ENCODE measurements around the gene LGALSL.

LGALSL gene

DNA sequence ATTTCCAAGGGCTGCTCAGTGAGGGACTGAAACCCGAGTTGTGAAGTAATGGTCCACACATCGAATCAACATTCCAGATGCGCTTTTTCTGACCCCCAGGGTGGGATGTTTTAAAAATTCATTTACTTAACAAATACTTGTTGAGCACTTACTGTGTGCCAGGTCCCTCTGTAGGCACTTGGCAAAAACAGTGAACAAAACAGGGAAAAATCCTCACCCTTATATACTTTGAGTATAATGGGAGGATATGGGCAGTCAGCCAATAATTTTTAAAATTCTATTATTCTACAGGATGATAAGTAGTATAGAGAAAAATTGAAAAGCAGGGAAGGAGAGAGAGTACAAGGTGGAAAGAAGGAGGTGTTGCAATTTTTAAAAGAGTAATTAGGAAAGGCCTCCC, 38.9 kb downstream of the LGALSL start:
- TF ChIP-seq CTCF (conservative IDR thresholded peaks at IDR 0.05; ENCODE audit: low read depth, low read length) = no peak
- H3K4me3 ChIP-seq (ENCODE audit: low read length) = no peak overlapping the region
- no peak for DNase-seq (ENCODE audit: low read depth)

DNA sequence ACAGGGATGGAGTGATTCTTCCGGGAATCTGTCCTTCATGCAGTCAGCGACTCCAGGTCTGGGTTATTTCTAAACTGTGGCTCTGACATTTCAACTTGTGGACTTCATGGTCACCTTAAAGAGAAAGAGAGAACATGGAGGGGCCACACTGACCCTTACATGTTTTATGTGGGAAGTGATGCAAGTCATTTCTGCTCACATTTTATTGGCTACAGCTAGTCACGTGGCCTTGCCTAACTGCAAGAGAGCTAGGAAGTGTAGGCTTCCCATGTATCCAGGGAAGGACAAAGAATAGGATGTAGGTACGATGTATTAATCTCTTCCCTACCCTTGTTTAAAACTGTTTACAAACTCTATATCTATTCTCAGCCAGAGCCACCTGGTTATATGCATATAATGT, 39.8 kb downstream of the LGALSL start:
- TF ChIP-seq CTCF (conservative IDR thresholded peaks at IDR 0.05; ENCODE audit: low read depth, low read length) = no peak
- DNase-seq (ENCODE audit: low read depth) = no peak
- no peak overlapping the region for H3K4me3 ChIP-seq (ENCODE audit: low read length)

GRCh38 chr2:64498438-64498837, 44.5 kb downstream of the LGALSL start:
- no peak overlapping the region for H3K4me3 ChIP-seq (ENCODE audit: low read length)
- DNase-seq (ENCODE audit: low read depth) = no peak
- TF ChIP-seq CTCF (conservative IDR thresholded peaks at IDR 0.05; ENCODE audit: low read depth, low read length) = no peak

- H3K4me3 ChIP-seq (ENCODE audit: low read length) = no peak overlapping the region
- DNase-seq (ENCODE audit: low read depth) = no peak
- no peak for TF ChIP-seq CTCF (conservative IDR thresholded peaks at IDR 0.05; ENCODE audit: low read depth, low read length)
Observed at GRCh38 chr2:64500549-64500948, 46.6 kb downstream of the LGALSL start.

- no peak for DNase-seq (ENCODE audit: low read depth)
- H3K4me3 ChIP-seq (ENCODE audit: low read length) = no peak overlapping the region
- TF ChIP-seq CTCF (conservative IDR thresholded peaks at IDR 0.05; ENCODE audit: low read depth, low read length) = no peak
Observed at GRCh38 chr2:64501946-64502345, 48.0 kb downstream of the LGALSL start.

- no peak overlapping the region for H3K4me3 ChIP-seq (ENCODE audit: low read length)
- DNase-seq (ENCODE audit: low read depth) = no peak
- TF ChIP-seq CTCF (conservative IDR thresholded peaks at IDR 0.05; ENCODE audit: low read depth, low read length) = no peak
Observed at GRCh38 chr2:64502860-64503259, 48.9 kb downstream of the LGALSL start.

GRCh38 chr2:64504774-64505720, 51.1 kb downstream of the LGALSL start:
- no peak for TF ChIP-seq CTCF (conservative IDR thresholded peaks at IDR 0.05; ENCODE audit: low read depth, low read length)

More at GRCh38 chr2:64504774-64505720, 51.1 kb downstream of the LGALSL start:
- no peak overlapping the region for H3K4me3 ChIP-seq (ENCODE audit: low read length)
- no peak for DNase-seq (ENCODE audit: low read depth)
